HG02870 (cell line): ENCODE results near the gene RGS6.

ENCODE experiments used
- ATAC-seq: cut with Tn5 transposase; IDR thresholded peaks from one replicate; pipeline ENCODE4 v1.9.1; 2021; ENCODE audit warnings: mild to moderate bottlenecking, moderate library complexity; ENCODE audit not compliant: unreplicated experiment

RGS6 gene

DNA sequence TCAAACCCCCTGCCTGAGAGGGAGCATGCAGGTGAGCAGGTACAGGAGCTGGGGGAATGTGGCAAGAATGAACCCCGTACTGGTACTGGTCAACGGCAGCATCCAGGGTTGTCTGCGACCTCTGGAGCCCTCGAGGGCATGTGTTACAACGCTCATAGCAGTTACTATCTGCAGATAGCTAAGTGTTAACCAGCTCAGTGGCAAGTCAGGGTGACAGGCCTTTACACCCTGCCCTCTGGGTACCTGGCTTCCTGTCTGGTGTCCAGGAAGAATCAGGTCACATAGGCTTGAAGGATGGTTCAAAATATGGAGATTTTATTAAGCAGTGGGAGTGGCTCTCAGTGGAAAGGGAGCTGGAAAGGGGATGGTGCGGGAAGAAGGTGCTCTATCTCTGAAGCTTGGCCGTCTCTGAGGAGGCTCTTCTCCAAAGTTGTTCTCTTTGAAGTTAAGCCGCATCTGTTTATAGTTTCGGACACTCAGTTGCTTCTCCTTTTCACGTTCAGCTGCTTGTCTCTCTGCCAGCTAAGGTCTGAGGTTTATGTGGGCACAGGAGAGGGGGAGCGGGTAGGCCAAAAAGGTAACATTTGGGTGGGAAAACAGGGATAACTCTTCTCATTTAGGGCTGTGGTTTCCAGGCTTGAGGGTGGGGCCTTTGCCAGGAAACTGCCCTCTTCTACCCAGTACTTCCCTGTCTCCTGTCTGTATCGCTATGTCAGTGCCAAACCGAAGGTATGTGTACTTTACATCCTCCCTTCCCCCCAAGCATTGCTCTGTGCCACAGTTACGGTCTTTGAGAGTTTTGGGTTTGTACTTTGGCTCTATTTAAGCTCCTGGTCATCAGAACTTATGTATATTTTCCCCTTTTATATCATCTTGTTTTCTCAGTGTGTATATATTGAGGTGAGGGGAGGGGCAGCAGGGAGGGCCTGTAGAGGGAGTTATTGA is 305.8 kb downstream of the RGS6 start:
- ATAC-seq = no peak

DNA sequence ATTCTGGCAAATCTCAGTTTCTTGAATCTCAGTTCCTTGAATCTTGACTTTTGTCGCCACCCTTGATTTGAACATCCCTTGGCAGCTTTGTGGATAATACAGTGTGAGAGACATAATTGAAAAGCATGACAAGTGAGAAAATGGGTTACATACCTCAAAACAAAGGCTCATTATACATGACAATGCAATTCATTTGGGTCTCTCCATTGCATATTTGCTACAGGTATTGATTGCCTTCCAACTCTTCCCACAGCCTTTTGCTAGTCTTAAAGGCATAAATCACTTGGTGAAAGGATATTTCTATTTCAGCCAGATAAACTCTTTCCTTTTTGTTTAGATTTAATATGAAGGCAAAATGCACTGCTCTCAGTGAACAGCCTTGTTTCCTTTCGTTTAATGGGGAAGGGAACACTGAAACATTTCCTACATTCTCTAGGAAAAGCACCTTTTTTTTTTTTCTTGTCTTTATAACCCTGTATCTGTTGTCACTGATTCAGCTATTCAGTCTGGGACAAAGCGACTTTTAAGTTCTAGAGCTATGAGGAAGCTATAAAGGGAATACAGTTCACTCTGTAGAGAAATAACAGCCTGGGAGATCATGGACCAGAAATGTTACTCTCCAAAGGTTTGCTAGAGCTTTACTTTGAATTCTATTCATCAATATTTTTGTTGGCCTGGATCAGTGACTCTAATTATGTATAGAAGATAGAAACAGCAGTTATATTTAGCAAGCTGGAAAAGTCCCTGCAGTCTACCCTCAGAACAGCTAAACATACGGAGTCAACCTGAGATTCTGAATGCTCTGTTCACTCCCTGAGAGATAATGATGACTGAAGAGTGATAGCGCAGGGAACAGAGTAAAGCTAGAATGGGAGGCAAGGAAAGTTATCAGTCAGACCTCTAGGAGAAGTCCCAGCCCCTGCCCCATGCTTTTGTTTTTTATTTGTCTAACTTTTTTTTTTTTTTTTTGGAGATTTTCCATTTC is 311.4 kb downstream of the RGS6 start:
- ATAC-seq = no peak

DNA sequence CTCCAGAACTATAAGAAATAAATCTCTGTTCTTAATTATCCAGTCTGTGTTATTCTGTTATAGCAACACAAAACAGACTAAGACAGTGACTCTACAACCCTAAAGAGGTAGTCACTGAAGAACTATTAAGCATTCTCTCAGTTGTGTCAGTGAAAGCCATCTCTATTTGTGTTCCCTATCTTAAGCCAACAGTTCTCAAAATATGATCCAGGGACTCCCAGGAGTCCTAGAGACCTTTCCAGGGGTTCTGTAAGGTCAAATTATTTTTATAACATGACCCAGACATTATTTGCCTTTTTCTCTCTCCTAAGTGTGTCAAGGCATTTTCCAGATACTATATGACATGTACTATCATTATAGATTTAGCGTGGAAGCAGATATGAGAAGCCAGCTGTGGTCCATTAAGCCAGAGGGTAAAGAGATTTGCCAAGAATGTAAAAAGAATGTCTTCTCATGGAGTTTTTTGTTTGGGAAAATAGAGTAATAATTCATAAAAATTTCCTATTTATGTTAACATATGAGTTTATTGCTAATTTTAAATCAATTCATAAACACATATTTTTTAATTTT is 315.8 kb downstream of the RGS6 start:
- ATAC-seq = no peak

DNA sequence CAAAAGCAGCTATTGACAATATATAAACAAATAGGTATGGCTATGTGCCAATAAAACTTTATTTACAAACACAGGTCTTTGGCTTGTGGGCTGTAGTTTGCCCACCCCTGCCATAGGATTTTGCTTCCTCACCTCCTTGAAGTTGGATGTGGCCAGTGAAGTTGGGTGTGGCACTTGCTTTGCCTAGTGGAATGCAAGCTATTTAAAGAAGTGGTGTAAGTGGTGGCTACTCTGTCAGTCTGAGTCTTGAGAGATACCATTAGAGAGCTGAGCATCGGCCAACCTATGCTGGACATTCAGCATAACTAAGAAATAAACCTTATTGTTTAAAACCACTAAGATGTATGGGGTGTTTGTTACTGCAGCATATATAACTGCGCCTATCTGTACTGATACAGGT is 321.3 kb downstream of the RGS6 start:
- no peak for ATAC-seq

DNA sequence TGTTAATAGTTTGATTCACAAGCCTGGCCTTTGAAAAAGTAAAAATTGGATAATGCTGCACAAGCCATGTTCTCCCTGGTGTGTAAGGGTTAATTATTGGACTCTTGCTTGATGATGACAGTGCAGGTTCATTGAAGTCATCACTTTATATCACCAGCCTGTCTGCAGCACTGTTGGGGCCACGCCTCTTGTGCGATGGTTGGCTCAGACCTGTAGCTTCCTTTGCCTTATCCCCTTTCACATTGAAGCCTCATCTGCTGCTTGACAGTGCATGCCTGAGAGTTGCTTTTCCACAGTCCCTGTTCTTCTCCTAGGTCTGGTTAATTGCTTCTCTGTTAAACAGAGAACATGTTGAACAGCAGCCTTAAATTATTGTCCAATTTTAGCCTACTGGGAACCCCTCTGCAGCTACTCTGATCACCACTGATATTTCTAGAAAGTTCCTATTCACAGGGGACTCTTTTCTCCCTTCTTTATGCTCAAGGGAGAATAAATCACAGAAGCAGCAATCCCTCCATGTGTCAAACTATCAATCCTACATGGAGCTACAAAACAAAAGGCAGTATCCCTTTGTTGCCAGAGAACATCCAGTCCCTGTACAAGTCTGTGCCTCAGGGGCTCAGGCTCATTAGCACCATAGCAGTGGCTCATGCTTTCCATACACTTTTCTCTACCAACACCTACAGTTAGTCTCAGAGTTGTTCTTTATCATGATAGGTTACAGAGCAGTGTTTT is 322.1 kb downstream of the RGS6 start:
- ATAC-seq = no peak

DNA sequence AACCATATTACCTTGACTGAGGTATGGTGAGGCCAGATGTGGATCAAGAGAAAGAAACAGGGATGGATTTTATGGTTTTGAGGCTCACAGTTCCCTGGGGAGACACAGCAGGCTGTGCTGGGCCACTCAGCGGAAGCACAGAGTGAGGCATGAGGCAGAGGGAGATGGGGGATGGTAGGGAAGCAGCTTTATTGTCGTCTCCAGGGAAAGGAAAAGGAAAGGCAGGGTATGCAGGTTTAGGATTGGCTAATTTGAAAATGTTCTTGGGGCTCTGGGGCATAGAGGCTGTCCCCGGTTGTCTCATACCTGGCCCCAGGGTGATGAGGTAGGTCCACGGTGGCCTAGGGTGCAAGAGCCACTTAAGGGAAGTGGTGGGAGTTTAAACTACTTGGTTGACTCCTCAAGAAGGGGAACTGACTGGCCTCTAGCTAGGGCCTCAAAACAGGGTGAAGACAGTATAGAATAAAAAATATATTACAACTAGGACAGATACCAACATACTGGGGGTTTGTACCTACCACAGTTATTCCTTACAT is 322.8 kb downstream of the RGS6 start:
- ATAC-seq = no peak

DNA sequence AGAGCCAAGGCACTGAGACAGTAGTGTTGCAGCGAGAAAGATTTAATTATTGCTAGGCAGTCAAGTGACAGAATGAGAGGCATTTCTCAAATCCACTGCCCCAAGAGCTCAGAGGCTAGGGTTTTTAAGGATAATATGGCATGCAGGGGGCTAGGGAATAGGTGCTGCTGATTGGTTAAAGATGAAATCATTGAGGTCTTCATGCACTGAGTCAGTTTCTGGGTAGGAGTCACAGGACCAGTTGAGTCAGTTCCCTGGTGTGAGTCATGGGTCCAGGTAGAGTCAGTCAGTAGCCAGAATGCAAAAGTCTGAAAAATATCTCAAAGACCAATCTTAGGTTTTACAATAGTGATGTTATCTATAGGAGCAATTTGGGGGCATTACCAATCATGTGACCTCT is 323.8 kb downstream of the RGS6 start:
- no peak for ATAC-seq

DNA sequence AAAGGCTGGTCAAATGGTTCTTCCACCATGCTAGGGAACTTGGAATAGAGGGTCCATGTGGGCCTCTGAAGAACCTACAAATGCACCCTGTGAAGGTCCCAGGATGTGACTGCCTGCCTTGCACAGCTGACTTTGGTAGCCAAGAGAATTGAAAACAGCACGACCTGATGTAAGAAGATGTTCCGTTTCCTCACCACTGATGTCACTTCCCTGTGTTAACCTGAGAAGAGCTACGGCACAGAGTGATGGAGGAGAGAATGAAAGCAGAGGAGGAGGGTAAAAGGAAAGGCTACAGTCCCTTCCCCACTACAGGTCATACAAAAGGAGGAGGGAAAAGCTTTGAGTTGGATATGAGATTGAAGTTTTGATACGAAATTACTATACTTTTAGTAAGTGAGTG is 328.8 kb downstream of the RGS6 start:
- no peak for ATAC-seq

DNA sequence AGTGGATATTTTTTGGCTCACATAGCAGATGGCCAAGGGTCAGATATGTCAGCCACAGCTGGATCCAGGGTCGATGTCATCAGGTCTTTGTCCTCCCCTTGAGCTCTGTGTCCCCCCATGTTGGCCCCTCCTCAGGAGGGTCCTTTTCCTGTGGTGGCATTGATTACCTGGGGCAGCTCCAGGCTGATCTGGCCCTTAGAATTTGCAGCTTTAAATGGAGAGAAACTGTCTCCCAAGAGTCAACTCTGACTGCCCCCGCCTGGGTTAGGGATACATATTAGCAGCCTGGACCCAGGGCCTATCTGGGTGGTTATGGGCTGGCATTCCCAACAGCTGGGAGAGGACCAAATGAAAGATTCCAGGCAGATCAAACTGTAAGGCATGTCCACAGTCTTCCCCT is 330.5 kb downstream of the RGS6 start:
- no peak for ATAC-seq

DNA sequence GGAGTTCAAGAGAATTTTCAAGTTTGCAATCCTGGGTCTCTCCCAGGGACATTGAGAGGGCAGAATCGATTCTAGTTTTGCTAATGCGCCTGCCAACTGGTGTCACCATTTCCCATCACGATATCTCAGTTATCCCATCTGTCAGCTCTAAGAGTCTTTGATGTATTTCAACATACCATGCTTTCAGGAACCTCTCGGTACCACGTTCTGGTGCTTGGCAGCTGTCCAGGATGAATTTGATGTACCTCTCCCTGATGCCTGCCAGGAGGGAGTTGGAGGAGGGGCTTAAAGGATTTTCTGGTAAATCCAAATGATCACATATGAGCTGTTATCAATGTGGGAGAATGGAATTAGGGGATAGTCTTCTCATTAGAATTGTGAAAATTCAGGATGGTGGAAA is 332.5 kb downstream of the RGS6 start:
- no peak for ATAC-seq

DNA sequence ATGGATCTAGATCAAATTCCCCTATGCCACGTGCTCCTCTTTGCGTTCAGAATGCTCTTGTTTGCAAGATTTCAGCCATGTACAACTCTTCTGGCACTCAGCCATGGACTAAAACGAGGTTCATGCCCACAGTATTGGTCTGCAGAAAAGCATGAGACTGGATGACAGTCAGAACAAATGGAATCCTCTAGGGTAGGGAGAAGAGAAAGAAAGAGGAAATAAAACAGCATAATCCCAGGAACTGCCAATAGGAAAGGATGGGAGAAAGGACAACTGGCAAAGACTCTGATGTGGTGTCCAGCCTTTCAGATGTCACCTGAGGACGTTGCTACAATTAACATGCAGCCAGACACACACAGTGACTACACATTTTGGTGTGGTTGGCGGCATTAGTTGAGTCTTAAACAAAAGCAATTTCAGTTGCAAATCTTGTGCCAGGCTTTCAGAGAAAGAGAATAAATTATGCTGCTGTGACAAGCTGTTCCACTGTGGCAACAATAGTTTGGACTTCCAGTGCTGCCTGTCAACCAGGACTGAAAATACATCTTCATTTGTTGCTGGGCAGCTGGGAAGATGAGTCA is 338.0 kb downstream of the RGS6 start:
- ATAC-seq = no peak

DNA sequence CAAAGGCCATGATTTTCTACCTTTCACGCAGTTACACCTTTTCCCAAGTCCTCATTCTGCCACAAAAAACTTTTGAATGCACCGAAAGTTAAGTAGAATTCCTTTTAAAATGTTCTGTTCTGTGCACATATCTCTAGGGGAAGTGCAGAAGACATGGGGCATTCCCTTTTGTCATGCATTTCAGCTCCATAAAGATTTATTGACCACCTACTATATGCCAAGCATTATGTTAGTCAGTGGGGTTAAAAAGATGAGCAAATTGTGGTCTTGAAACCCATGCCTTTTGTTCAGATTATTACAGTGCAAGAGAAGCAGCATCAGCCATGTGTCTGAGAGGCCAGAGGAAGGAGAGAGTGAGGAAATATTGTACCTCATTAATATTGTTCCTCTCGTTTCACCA is 338.5 kb downstream of the RGS6 start:
- no peak for ATAC-seq

DNA sequence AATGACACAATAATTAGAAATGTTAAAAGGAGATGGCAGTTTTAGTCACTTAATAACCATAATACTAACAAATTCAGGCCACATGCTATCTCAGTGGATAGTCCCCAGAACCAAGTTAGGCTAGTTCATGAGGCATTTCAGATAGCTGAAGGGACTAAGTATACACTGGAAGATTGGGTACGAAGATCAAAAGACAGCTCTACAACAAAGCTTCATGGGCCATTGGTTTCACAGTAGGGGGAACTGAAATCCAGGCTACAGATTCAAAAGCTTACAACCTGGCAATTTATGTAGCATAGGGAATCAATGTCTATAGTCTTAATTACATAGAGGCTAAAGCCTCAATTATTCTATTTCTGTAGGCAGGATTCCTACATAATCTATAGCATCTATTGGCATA is 343.0 kb downstream of the RGS6 start:
- no peak for ATAC-seq

DNA sequence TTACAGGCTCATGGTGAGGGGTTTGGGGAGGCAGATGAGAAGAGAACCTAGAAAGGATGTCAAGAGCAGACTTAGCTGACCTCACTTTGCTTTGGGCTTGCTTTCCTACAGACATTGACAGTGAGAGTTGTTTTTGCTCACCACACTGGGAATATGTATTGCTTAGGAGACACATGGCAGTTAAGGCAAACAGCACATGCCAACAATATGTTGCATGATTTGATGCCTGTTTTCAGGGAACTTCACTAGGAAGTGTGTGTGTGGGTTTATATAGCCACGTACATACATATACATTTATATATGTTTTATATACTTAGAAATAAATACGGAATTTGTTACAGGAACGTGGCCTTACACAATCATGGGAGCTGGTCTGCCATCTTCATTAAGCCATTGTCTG is 346.1 kb downstream of the RGS6 start:
- ATAC-seq = no peak

DNA sequence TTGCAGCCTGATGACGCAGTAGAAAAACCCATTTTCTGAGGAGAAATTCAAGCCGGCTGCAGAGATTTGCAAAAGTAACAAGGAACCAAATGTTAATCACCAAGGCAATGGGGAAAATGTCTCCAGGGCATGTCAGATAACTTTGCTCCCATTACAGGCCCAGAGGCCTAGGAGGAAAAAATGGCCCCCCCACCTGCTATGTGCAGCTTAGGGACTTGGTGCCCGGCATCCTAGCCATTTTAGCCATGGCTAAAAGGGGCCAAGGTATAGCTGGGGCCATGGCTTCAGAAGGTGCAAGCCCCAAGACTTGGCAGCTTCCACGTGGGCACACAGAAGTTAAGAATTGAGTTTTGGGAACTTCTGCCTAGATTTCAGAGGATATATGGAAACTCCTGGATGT is 351.9 kb downstream of the RGS6 start:
- ATAC-seq = no peak

DNA sequence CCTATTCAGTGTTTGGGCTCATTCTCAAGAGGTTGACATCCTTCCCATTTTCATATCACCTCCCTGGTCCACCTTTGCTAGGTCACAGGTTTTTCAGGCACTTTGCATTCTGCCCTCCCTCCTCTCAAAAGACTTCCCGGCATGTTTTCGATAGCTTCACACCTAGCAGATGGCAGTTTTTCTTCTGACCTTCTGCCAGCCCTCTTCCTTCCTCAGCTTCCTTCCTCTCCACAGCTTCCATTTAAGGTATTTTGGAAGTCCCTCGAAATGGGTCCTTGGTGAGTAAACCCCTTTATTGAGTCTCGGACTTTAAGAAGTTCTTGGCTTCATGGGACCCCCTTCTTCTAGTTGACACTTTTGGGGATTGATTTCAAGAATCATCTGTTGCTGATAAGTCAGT is 358.0 kb downstream of the RGS6 start:
- ATAC-seq = no peak

DNA sequence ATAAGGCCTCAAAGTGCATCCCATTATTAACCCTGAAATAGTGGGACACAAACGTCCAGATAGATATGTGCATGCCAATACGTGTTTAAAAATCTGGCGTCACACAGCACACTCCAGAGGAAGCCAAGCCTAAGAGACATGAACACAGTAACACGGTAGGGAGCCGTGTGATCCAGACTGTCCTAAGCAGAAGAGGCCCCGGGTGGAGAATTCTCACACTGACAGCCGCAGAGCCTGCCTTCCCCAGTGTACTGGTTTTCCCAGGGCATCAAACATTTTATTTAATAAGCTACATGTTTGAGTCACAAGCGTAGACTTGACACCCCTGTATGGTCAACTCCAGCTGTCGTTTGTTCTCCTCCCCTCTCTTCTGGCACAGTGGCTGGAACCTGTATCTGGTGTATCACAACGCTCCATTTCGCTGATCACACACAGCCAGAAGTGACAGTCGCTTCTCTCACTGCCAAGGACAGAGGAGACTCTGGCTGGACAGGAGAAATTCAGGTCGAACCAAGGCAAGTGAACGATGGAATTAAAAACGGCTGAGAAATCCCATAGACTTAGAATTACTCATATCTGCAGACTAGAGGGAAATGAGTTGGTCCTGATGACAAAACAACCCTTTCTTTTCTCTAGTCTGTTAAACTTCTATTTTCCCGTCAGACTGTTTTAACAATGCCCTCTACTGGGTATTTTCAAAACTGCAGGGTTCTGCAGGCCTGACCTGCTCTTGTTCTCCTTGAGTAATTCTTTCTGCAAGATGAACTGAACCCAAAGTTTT is 359.9 kb downstream of the RGS6 start:
- no peak for ATAC-seq

DNA sequence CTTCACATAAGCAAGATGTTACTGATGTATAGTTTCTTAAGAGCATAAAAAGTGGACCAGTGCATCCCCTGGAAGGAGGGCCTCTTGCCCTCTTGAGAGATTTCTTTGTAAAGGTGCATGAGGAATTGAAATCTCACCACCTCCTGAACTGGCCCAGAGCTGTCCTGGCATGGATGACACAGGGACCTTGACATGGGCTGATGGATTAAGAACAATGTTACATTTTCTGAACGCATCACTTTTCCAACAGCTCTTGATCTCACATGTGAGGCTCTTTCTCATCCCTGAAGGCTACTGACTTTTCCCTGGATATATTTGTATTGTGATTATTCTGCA is 360.4 kb downstream of the RGS6 start:
- no peak for ATAC-seq

DNA sequence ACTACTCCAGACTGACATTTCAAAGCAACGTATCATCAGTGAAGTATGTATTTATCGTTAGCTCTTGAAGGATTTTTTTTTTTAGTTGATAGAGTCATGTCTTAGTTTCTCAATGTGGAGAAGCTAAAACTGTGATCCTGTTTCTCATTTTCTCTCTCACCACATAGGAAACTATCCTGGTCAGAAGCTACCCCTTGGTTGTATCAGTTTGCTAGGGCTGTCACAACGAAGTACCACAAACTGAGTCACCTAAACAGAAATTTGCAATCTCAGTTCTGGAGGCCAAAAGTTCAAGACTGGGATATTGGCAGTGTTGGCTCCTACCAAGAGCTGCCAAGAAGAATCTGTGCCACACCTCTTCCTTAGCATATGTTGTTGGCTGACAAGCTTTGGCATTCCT is 369.1 kb downstream of the RGS6 start:
- ATAC-seq = no peak

DNA sequence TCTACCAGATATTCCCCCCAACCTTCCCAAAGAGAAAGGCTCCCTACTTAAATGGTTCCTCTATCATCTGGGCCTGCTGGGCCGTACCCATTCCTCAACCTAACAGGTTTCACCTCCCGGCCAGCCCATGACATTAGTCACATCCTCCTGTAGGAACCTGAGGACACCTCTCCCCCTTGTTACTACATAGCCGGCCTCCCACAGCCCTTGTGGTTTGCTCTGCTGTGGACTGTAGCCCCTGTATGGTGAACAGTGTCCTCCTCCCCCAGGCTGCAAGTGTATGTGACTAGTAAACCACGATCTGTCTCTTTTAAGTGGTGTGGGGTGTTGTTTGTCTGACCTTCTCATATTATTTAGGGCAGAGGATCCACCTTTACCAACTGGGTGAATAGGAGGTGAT is 371.7 kb downstream of the RGS6 start:
- ATAC-seq = no peak
